B cell (primary cell): ENCODE results near the gene SMARCD3.

ENCODE experiments used
- EZH2 ChIP-seq: IDR thresholded peaks from 2 replicates; pipeline ENCODE4 v1.6.1; 2012; ENCODE audit warnings: borderline replicate concordance, low read depth, mild to moderate bottlenecking, moderate library complexity, low read length; ENCODE audit not compliant: insufficient read depth, poor library complexity, severe bottlenecking
- TF ChIP-seq, protein P1 (sequence below): fragments of 200-600 bp; IDR thresholded peaks from one replicate; pipeline ENCODE4 v1.8.0; 2022; ENCODE audit warnings: antibody characterized with exemption, mild to moderate bottlenecking

DNA sequence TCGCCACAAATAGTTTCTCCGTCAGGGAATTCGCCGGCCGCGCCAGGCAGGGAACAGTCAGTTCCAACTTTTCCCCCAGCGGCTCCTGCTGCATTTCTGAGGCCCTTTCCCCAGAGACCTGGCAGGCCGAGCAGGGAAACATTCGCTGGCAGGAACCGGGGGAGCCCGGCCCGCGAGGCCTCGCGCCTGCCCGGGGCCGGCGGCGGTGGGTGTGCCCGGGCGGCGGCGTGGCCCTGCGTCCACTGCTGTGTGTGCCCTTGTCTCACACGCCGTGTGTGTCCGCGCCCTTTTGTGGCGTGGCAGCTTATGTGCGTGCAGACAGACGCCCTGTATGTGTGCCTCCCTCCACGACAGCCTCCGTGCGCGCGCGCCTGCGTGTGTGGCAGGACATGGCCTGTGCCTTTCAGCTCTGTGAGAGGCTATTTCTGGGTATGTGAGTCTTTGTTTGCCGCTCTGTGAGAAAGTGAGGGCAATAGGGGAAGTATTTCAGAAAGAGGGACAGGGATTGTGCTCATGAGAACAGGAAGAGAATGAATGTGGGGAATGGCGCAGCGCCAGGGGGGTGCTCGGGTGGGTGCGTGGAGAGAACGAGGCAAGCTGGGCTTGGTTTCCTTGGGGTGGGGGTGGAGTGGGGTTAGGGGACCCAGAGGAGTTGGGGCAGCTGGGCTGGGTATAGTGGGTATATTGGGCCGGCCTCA lies 689 bp upstream of the SMARCD3 start:
- no peak for TF ChIP-seq EZH2
- TF ChIP-seq, protein P1, sequence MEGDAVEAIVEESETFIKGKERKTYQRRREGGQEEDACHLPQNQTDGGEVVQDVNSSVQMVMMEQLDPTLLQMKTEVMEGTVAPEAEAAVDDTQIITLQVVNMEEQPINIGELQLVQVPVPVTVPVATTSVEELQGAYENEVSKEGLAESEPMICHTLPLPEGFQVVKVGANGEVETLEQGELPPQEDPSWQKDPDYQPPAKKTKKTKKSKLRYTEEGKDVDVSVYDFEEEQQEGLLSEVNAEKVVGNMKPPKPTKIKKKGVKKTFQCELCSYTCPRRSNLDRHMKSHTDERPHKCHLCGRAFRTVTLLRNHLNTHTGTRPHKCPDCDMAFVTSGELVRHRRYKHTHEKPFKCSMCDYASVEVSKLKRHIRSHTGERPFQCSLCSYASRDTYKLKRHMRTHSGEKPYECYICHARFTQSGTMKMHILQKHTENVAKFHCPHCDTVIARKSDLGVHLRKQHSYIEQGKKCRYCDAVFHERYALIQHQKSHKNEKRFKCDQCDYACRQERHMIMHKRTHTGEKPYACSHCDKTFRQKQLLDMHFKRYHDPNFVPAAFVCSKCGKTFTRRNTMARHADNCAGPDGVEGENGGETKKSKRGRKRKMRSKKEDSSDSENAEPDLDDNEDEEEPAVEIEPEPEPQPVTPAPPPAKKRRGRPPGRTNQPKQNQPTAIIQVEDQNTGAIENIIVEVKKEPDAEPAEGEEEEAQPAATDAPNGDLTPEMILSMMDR, result no peak
